Thyroid gland (tissue), 4 donors: ENCODE results near the gene NOP16.

ENCODE experiments used
- CTCF ChIP-seq, 6 experiments: fragments of 200-600 bp in 3 of 6; fragments of 450-650 bp in 3 of 6; sonication (generic) in 3 of 6; IDR thresholded peaks; one replicate each; pipeline ENCODE4 v1.5.1; 2016 to 2019; ENCODE audit warnings: antibody characterized with exemption in 6 of 6, mild to moderate bottlenecking in 2 of 6, inconsistent platforms in 1 of 6, moderate library complexity in 1 of 6
- POLR2A ChIP-seq, 2 donors: fragments of 450-650 bp; IDR thresholded peaks; one replicate each; pipeline ENCODE4 v1.6.1; 2017; ENCODE audit warnings: antibody characterized with exemption in 2 of 2, mild to moderate bottlenecking in 2 of 2, moderate library complexity in 1 of 2

- no peak for TF ChIP-seq CTCF (IDR thresholded peaks at IDR 0.05)
- no peak for TF ChIP-seq POLR2A (IDR thresholded peaks at IDR 0.05)
Observed at GRCh38 chr5:176406436-176407052, 18.1 kb upstream of the NOP16 start.
